ENCODE measurements around the gene KLHL8. TPM values are rescaled to one million over a fixed set of nuclear protein-coding genes. Genes with fewer than 3 reads are reported as not detected.

KLHL8 gene
- total and polyA plus RNA-seq, 7 donors, result 5.1 to 33.8 (median 18.4) TPM

DNA sequence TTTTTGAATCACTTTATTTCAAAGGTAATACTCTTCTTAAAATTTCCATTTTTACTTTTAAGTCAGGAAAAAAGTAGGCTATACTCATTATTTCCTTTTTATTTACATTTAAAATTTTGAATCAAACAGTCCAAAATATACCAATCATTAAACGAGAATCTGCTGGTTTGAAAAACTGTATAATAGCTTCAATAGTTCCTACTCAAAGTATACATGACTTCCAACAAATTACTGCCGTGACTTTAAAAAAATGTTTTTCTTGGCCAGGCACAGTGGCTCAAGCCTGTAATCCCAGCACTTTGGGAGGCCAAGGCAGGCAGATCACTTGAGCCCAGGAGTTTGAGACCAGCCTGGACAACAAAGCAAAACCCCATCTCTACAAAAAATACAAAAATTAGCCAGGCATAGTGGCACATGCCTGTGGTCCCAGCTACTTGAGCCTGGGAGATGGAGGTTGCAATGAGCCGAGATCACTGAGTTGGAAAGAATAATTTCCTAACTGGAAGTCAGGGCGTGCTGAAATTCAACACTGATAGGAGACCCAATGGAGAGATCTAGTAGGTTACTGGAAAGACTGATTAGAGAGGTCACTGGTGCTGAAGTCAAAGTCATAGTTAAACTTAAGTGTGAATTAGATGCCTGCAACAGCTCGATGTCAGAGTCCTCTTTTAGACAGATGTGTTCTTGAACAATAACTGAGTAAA, 9.0 kb downstream of the KLHL8 start:
- TF ChIP-seq, protein P1, sequence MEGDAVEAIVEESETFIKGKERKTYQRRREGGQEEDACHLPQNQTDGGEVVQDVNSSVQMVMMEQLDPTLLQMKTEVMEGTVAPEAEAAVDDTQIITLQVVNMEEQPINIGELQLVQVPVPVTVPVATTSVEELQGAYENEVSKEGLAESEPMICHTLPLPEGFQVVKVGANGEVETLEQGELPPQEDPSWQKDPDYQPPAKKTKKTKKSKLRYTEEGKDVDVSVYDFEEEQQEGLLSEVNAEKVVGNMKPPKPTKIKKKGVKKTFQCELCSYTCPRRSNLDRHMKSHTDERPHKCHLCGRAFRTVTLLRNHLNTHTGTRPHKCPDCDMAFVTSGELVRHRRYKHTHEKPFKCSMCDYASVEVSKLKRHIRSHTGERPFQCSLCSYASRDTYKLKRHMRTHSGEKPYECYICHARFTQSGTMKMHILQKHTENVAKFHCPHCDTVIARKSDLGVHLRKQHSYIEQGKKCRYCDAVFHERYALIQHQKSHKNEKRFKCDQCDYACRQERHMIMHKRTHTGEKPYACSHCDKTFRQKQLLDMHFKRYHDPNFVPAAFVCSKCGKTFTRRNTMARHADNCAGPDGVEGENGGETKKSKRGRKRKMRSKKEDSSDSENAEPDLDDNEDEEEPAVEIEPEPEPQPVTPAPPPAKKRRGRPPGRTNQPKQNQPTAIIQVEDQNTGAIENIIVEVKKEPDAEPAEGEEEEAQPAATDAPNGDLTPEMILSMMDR (IDR thresholded peaks at IDR 0.05), result no peak
- intact Hi-C loops (cut with DNase I), result loop anchor here in 1 of 2 donors (10.0 kb wide), 1 partner anchor 277 kb away; the partner anchor contains the start of gene AFF1
- ATAC-seq (peak in 3 of 4 donors; percentile 30 to 73 (median 55)), DNase-seq (no peak)
- WGBS, 3 donors, result 30 to 45% (median 37%) methylated on average over 5 of the region's 5 CpGs
- Histone ChIP-seq H3K9me3 (no peaks in the 10 kb centered on the region), H3K4me1 (peaks cover 47% of the 10 kb centered on the region), H3K27me3 (ENCODE audit: insufficient read depth in 3 of 3, low read length in 2 of 3) (no peaks in the 10 kb centered on the region), H3K4me3 (no peak overlapping the region), H3K27ac (no peak overlapping the region), H3K36me3 (ENCODE audit: insufficient read depth in 1 of 2, low read depth in 1 of 2) (no peaks in the 10 kb centered on the region)

DNA sequence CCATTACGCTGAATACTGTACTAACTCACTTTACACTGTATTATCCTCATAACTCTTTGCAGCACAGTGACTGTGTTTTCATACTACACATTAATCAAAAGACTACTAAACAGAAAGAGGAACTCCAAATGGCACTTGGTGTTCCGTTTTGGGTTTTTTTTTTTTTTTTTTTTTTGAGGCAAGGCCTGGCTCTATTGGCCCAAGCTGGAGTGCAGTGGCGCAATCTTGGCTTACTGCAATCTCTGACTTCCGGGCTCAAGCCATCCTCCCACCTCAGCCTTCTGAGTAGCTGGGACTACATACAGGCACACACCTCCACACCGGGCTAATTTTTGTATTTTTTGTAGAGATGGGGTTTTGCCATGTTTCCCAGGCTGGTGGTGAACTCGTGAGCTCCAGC, 10.7 kb downstream of the KLHL8 start:
- H3K4me3 ChIP-seq, result peak overlapping the region; percentile 23
- TF ChIP-seq, protein P1 (IDR thresholded peaks at IDR 0.05), result no peak
- H3K27me3 ChIP-seq (ENCODE audit: insufficient read depth in 3 of 3, low read length in 2 of 3), result no peaks in the 10 kb centered on the region
- ATAC-seq (peak in 3 of 4 donors; percentile 42 to 52 (median 46)), DNase-seq (peak; percentile 52 to 72)
- H3K9me3 ChIP-seq, result no peaks in the 10 kb centered on the region
- peaks cover 45% of the 10 kb centered on the region for H3K4me1 ChIP-seq
- WGBS, 3 donors, result 72 to 80% (median 79%) methylated on average over 6 of the region's 6 CpGs
- H3K27ac ChIP-seq, result no peak overlapping the region
- intact Hi-C loops (cut with DNase I), result loop anchor here in 1 of 2 donors (10.0 kb wide), 1 partner anchor 275 kb away; the partner anchor contains the start of gene AFF1
- no peaks in the 10 kb centered on the region for H3K36me3 ChIP-seq (ENCODE audit: insufficient read depth in 1 of 2, low read depth in 1 of 2)

DNA sequence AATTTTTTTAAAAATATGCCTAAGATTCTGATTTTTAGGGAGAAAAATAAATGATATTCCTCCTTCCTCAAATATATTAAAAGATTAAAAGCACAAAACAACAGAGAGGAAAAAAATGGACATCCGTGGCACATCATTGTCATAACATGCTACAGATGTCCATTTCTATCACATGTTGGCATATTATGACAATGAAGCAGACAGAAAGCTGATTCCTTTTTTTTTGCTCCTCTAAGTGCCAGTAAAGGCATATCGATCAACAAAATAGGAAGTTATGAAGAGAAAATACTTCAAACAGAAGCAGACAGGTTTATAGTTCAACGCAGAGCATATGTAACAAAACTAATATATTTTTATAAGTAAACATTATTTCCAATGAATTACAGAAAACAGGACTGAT, 11.2 kb downstream of the KLHL8 start:
- 62 to 76% (median 66%) methylated on average over 3 of the region's 3 CpGs for WGBS, 3 donors
- ATAC-seq, result no peak

DNA sequence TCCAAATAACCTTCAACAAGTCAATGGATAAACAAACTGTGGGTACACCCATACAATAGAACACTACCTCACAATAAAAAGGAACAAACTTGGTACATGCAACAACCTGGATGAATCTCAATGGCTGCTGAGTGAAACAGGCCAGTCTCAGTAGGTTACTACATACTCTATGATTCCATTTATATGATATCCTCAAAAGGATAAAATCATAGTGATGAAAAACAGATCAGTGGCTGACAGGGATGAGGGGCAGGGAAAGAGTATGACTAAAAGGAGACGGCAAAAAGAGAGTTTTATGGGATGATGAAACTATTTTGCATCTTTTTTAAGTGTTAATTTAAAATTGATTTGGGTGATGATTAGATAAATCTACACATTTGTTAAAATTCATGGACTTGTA, 15.9 kb downstream of the KLHL8 start:
- H3K27ac ChIP-seq, result no peak overlapping the region
- WGBS, 3 donors, result 88 to 95% (median 90%) methylated on average over 1 of the region's 1 CpG

More for the DNA sequence above, 11.2 kb downstream of the KLHL8 start:
- Histone ChIP-seq H3K9me3 (no peaks in the 10 kb centered on the region), H3K27ac (no peak overlapping the region), H3K27me3 (ENCODE audit: insufficient read depth in 3 of 3, low read length in 2 of 3) (no peaks in the 10 kb centered on the region), H3K4me3 (peak overlapping the region; percentile 23), H3K36me3 (ENCODE audit: insufficient read depth in 1 of 2, low read depth in 1 of 2) (no peaks in the 10 kb centered on the region), H3K4me1 (peaks cover 40% of the 10 kb centered on the region)
- DNase-seq, result no peak
- intact Hi-C loops (cut with DNase I), result no loop called here
- TF ChIP-seq, protein P1 (IDR thresholded peaks at IDR 0.05), result no peak

More for the DNA sequence above, 15.9 kb downstream of the KLHL8 start:
- no peak overlapping the region for H3K4me3 ChIP-seq
- TF ChIP-seq, protein P1 (IDR thresholded peaks at IDR 0.05), result no peak
- no peaks in the 10 kb centered on the region for H3K9me3 ChIP-seq
- H3K27me3 ChIP-seq (ENCODE audit: insufficient read depth in 3 of 3, low read length in 2 of 3), result no peaks in the 10 kb centered on the region
- intact Hi-C loops (cut with DNase I), result no loop called here
- DNase-seq (no peak), ATAC-seq (no peak)
- H3K4me1 ChIP-seq, result peaks cover 10% of the 10 kb centered on the region
- no peaks in the 10 kb centered on the region for H3K36me3 ChIP-seq (ENCODE audit: insufficient read depth in 1 of 2, low read depth in 1 of 2)
